ENCODE results near the gene LSP1. TPM values are rescaled to one million over a fixed set of nuclear protein-coding genes. Genes with fewer than 3 reads are reported as not detected.

LSP1 gene
- total RNA-seq, 1 experiment from 2014 or later, result not detected

DNA sequence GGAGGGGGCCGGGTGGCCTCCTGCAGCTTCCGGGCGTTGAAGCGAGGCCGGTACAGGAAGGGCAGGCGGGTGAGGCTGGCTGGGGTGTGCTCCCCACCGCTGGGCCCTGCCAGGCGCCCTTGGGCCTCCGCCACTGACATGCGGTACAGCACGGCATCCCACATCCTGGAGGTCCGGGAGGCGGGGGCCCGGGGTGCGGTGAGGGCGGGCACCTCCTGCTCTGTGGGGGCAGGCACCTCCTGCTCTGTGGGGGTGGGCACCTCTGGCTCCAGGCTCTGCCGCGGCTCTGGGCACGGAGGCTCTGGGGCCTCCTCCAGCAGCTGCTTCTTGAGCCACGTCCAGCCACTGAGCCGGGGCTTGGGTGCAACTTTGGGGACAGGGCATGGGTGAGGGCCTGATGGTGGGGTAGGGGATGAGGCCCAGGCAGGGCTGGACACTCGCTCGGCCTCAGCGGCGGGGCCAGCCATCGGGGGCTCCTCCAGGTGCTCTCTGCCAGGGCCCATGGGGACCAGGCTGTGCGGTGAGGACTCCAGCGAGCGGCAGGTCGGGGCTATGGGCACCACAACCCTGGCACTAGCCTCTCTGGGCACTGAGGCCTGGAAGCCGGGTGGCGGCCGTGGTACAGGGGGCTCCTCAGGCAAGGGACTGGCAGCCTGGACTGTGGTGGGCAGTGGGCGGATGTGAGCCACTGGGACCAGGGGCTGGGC lies 36.5 kb downstream of the LSP1 start:
- no peaks in the 10 kb centered on the region for H3K27me3 ChIP-seq (replicated peaks; ENCODE audit: insufficient read depth, low read depth, low read length, poor library complexity)
- intact Hi-C loops (cut with micrococcal nuclease; ENCODE audit: unreplicated experiment), result no loop called here
- ChIA-PET POLR2A (ENCODE audit: low non-redundant PET) (no interaction called here), CTCF (no interaction called here)
- TF ChIP-seq EZH2 (IDR thresholded peaks at IDR 0.05; ENCODE audit: borderline replicate concordance, low read depth, low read length, poor library complexity, severe bottlenecking) (no peak), CTCF (conservative IDR thresholded peaks at IDR 0.05; ENCODE audit: low read depth, low read length) (no peak)
- BruUV-seq (replicated peaks), result no TSS peak
- no peaks in the 10 kb centered on the region for H3K36me3 ChIP-seq (ENCODE audit: insufficient read depth, low read length, poor library complexity, severe bottlenecking)
- H3K27ac ChIP-seq (ENCODE audit: low read depth, low read length, poor library complexity, severe bottlenecking), result no peak overlapping the region
- H3K4me3 ChIP-seq (ENCODE audit: low read depth, low read length, poor library complexity, severe bottlenecking), result no peak overlapping the region
- no peak for DNase-seq (ENCODE audit: low spot score)
- no peaks in the 10 kb centered on the region for H3K9me3 ChIP-seq (ENCODE audit: low read depth, low read length, poor library complexity, severe bottlenecking)
- no peaks in the 10 kb centered on the region for H3K4me1 ChIP-seq (ENCODE audit: insufficient read depth, low read length, poor library complexity, severe bottlenecking)

GRCh38 chr11:1889941-1890855 lies 37.3 kb downstream of the LSP1 start:
- H3K4me1 ChIP-seq (ENCODE audit: insufficient read depth, low read length, poor library complexity, severe bottlenecking), result no peaks in the 10 kb centered on the region
- no peak overlapping the region for H3K4me3 ChIP-seq (ENCODE audit: low read depth, low read length, poor library complexity, severe bottlenecking)
- intact Hi-C loops (cut with micrococcal nuclease; ENCODE audit: unreplicated experiment), result no loop called here
- TF ChIP-seq CTCF (conservative IDR thresholded peaks at IDR 0.05; ENCODE audit: low read depth, low read length) (no peak), EZH2 (IDR thresholded peaks at IDR 0.05; ENCODE audit: borderline replicate concordance, low read depth, low read length, poor library complexity, severe bottlenecking) (no peak)
- no peak overlapping the region for H3K27ac ChIP-seq (ENCODE audit: low read depth, low read length, poor library complexity, severe bottlenecking)
- BruUV-seq (replicated peaks), result no TSS peak
- DNase-seq (ENCODE audit: low spot score), result no peak
- POLR2A ChIA-PET (ENCODE audit: low non-redundant PET), result no interaction called here
- H3K27me3 ChIP-seq (replicated peaks; ENCODE audit: insufficient read depth, low read depth, low read length, poor library complexity), result no peaks in the 10 kb centered on the region
- H3K9me3 ChIP-seq (ENCODE audit: low read depth, low read length, poor library complexity, severe bottlenecking), result no peaks in the 10 kb centered on the region
- no peaks in the 10 kb centered on the region for H3K36me3 ChIP-seq (ENCODE audit: insufficient read depth, low read length, poor library complexity, severe bottlenecking)
- CTCF ChIA-PET, result no interaction called here

GRCh38 chr11:1890856-1891830 lies 38.3 kb downstream of the LSP1 start:
- POLR2A ChIA-PET (ENCODE audit: low non-redundant PET), result no interaction called here

More at GRCh38 chr11:1890856-1891830, 38.3 kb downstream of the LSP1 start:
- CTCF ChIA-PET, result no interaction called here
- H3K36me3 ChIP-seq (ENCODE audit: insufficient read depth, low read length, poor library complexity, severe bottlenecking), result no peaks in the 10 kb centered on the region
- H3K27ac ChIP-seq (ENCODE audit: low read depth, low read length, poor library complexity, severe bottlenecking), result no peak overlapping the region
- no peaks in the 10 kb centered on the region for H3K4me1 ChIP-seq (ENCODE audit: insufficient read depth, low read length, poor library complexity, severe bottlenecking)
- DNase-seq (ENCODE audit: low spot score), result no peak
- intact Hi-C loops (cut with micrococcal nuclease; ENCODE audit: unreplicated experiment), result no loop called here
- TF ChIP-seq EZH2 (IDR thresholded peaks at IDR 0.05; ENCODE audit: borderline replicate concordance, low read depth, low read length, poor library complexity, severe bottlenecking) (no peak), CTCF (conservative IDR thresholded peaks at IDR 0.05; ENCODE audit: low read depth, low read length) (no peak)
- H3K4me3 ChIP-seq (ENCODE audit: low read depth, low read length, poor library complexity, severe bottlenecking), result no peak overlapping the region
- H3K9me3 ChIP-seq (ENCODE audit: low read depth, low read length, poor library complexity, severe bottlenecking), result no peaks in the 10 kb centered on the region
- BruUV-seq (replicated peaks), result no TSS peak
- no peaks in the 10 kb centered on the region for H3K27me3 ChIP-seq (replicated peaks; ENCODE audit: insufficient read depth, low read depth, low read length, poor library complexity)

Measured in A673 (cell line).